Gastroesophageal sphincter (tissue), 3 donors: ENCODE measurements around the gene ARHGEF3.

Experiments
- CTCF ChIP-seq, 4 experiments: fragments of 200-600 bp in 2 of 4; fragments of 450-650 bp in 2 of 4; sonication (generic) in 1 of 4; IDR thresholded peaks; one replicate each; pipeline ENCODE4 v1.5.1; 2017 to 2019; ENCODE audit warnings: antibody characterized with exemption in 4 of 4, mild to moderate bottlenecking in 2 of 4, moderate library complexity in 2 of 4
- POLR2A ChIP-seq, 2 donors: fragments of 450-650 bp; IDR thresholded peaks; one replicate each; pipeline ENCODE4 v1.6.1; 2017; ENCODE audit warnings: antibody characterized with exemption in 2 of 2, mild to moderate bottlenecking in 2 of 2, moderate library complexity in 1 of 2
- POLR2AphosphoS5 ChIP-seq: sonication (generic); formaldehyde crosslinking; IDR thresholded peaks from one replicate; pipeline ENCODE4 v1.6.1; 2017; ENCODE audit warnings: antibody characterized with exemption

GRCh38 chr3:56833536-56833935 lies 31.8 kb upstream of the ARHGEF3 start:
- TF ChIP-seq CTCF (IDR thresholded peaks at IDR 0.05): no peak
- no peak for TF ChIP-seq POLR2AphosphoS5
- TF ChIP-seq POLR2A (IDR thresholded peaks at IDR 0.05): no peak
